Mesendoderm (in vitro differentiated cells): ENCODE measurements around the gene LYRM1.

ENCODE experiments used
- DNase-seq: peaks from one replicate; pipeline ENCODE4 v3.0.0; 2013
- H2AK5ac ChIP-seq: 2 replicates; pipeline ENCODE4 v1.6.1; 2013; ENCODE audit warnings: low read length, inconsistent platforms
- H2BK120ac ChIP-seq: 2 replicates; pipeline ENCODE4 v1.6.1; 2013; ENCODE audit warnings: low read depth, mild to moderate bottlenecking, low read length, moderate library complexity, mixed read lengths
- H2BK15ac ChIP-seq: replicated peaks from 2 replicates; pipeline ENCODE4 v1.6.1; 2013; ENCODE audit warnings: low read depth, mild to moderate bottlenecking, moderate library complexity
- H2BK5ac ChIP-seq: 2 replicates; pipeline ENCODE4 v1.6.1; 2013; ENCODE audit warnings: low read length, inconsistent platforms
- H3K18ac ChIP-seq: 2 replicates; pipeline ENCODE4 v1.6.1; 2013; ENCODE audit warnings: mild to moderate bottlenecking, low read length, mixed read lengths
- H3K23ac ChIP-seq: one replicate; pipeline ENCODE4 v1.6.1; 2013; ENCODE audit warnings: low read length
- H3K27ac ChIP-seq: 2 replicates; pipeline ENCODE4 v1.5.1; 2013; ENCODE audit warnings: low read depth, mild to moderate bottlenecking, inconsistent platforms, low read length, moderate library complexity
- H3K27me3 ChIP-seq: 2 replicates; pipeline ENCODE4 v1.6.1; 2013; ENCODE audit warnings: low read length, control low read depth, mild to moderate bottlenecking, inconsistent platforms; ENCODE audit not compliant: insufficient read depth, poor library complexity
- H3K36me3 ChIP-seq: 2 replicates; pipeline ENCODE4 v1.6.1; 2013; ENCODE audit warnings: low read length, inconsistent platforms; ENCODE audit not compliant: control insufficient read depth, insufficient read depth
- H3K4ac ChIP-seq: one replicate; pipeline ENCODE4 v1.6.1; 2013; ENCODE audit warnings: low read depth, mild to moderate bottlenecking, low read length, moderate library complexity
- H3K4me1 ChIP-seq: 2 replicates; pipeline ENCODE4 v1.6.1; 2013; ENCODE audit warnings: low read depth, low read length, inconsistent platforms; ENCODE audit not compliant: control insufficient read depth
- H3K4me2 ChIP-seq: 2 replicates; pipeline ENCODE4 v1.6.1; 2013; ENCODE audit warnings: low read length
- H3K4me3 ChIP-seq: 2 replicates; pipeline ENCODE4 v1.5.1; 2013; ENCODE audit warnings: mild to moderate bottlenecking, low read length
- H3K56ac ChIP-seq: one replicate; pipeline ENCODE4 v1.6.1; 2013; ENCODE audit warnings: low read length
- H3K79me1 ChIP-seq: 2 replicates; pipeline ENCODE4 v1.6.1; 2013; ENCODE audit warnings: low read length, inconsistent platforms
- H3K79me2 ChIP-seq: 2 replicates; pipeline ENCODE4 v1.6.1; 2013; ENCODE audit warnings: mild to moderate bottlenecking, low read length; ENCODE audit not compliant: control insufficient read depth, insufficient read depth
- H3K9ac ChIP-seq: 2 replicates; pipeline ENCODE4 v1.6.1; 2013; ENCODE audit warnings: low read length, inconsistent platforms
- H4K5ac ChIP-seq: one replicate; pipeline ENCODE4 v1.6.1; 2013; ENCODE audit warnings: low read length
- H4K8ac ChIP-seq: one replicate; pipeline ENCODE4 v1.6.1; 2013; ENCODE audit warnings: low read depth, mild to moderate bottlenecking, control low read depth, low read length, moderate library complexity
- WGBS: extraction: QIAGEN DNeasy Blood & Tissue Kit; methylation state at CpG from one replicate; pipeline ENCODE4 v1.1.7; 2013; ENCODE audit warnings: low lambda C conversion rate, missing lambda C conversion rate; ENCODE audit not compliant: insufficient coverage; ENCODE audit errors: extremely low coverage; 5-methylcytosine and 5-hydroxymethylcytosine counted together

Gene LYRM1

GRCh38 chr16:20911361-20911760, 10.8 kb downstream of the LYRM1 start:
- H4K5ac ChIP-seq, result no peak overlapping the region
- no peak overlapping the region for H3K18ac ChIP-seq
- no peak overlapping the region for H3K23ac ChIP-seq
- H2BK120ac ChIP-seq, result no peak overlapping the region
- H2BK15ac ChIP-seq, result no peak overlapping the region
- H3K79me2 ChIP-seq, result no peaks in the 10 kb centered on the region
- H2AK5ac ChIP-seq, result no peak overlapping the region
- H3K79me1 ChIP-seq, result no peaks in the 10 kb centered on the region
- no peak overlapping the region for H3K4me2 ChIP-seq
- no peaks in the 10 kb centered on the region for H3K4me1 ChIP-seq
- no peak overlapping the region for H3K56ac ChIP-seq
- no CpG with 5 or more reads among the region's 1 CpG for WGBS
- H4K8ac ChIP-seq, result no peak overlapping the region
- no peak overlapping the region for H3K4me3 ChIP-seq
- H2BK5ac ChIP-seq, result no peak overlapping the region
- H3K4ac ChIP-seq, result no peak overlapping the region
- H3K36me3 ChIP-seq, result no peaks in the 10 kb centered on the region
- no peak overlapping the region for H3K9ac ChIP-seq
- no peaks in the 10 kb centered on the region for H3K27me3 ChIP-seq
- no peak for DNase-seq
- no peak overlapping the region for H3K27ac ChIP-seq

DNA sequence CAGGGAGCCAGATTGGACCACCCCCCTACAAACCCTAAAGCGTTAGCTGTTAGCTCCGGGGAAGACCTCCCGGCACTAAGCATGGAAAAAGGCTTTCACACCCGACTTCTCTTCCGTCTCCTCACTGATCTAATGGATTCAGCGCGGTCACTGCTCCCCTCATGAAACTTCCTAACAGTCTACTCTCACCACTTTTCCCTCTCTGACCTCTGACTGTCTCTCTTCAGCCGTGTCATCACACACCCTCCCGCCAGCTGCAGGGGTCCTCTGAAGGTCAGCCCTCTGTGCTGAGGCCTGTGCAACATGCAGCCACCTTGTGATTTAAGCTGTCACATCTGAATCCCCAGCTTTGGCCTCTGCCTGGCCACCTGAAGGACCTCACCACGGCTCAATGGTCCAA, 15.7 kb downstream of the LYRM1 start:
- H3K36me3 ChIP-seq, result no peaks in the 10 kb centered on the region
- no peak overlapping the region for H2AK5ac ChIP-seq
- peak overlapping the region; percentile 25 for H3K56ac ChIP-seq
- H4K5ac ChIP-seq, result no peak overlapping the region
- H3K27ac ChIP-seq, result no peak overlapping the region
- H4K8ac ChIP-seq, result no peak overlapping the region
- H3K4ac ChIP-seq, result no peak overlapping the region
- H3K79me1 ChIP-seq, result no peaks in the 10 kb centered on the region
- H2BK5ac ChIP-seq, result no peak overlapping the region
- no peak overlapping the region for H3K23ac ChIP-seq
- H3K4me2 ChIP-seq, result no peak overlapping the region
- H3K4me3 ChIP-seq, result no peak overlapping the region
- no peak overlapping the region for H3K18ac ChIP-seq
- H3K27me3 ChIP-seq, result no peaks in the 10 kb centered on the region
- H2BK120ac ChIP-seq, result no peak overlapping the region
- no peak overlapping the region for H3K9ac ChIP-seq
- no peak for DNase-seq
- H2BK15ac ChIP-seq, result no peak overlapping the region
- no peaks in the 10 kb centered on the region for H3K79me2 ChIP-seq
- H3K4me1 ChIP-seq, result no peaks in the 10 kb centered on the region
- no CpG with 5 or more reads among the region's 10 CpGs for WGBS

DNA sequence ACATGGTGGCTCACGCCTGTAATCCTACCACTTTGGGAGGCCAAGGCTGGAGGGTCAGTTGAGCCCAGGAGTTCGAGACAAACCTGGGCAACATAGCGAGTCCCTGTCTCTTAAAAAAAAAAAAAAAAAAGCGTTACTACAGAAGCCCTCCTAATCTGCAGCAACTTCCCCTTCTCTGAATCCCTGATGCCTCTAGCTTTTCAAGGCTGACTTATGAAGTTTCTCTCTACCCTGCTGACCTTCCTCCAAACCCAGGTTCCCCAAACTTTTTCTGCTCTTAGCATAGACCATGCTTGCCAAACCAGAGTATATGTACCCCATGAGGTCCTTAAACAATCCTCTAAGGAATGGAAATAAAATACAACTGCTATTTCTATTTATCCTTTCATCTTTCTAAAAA, 16.4 kb downstream of the LYRM1 start:
- no peak overlapping the region for H2AK5ac ChIP-seq
- H3K4me2 ChIP-seq, result no peak overlapping the region
- H3K4me3 ChIP-seq, result no peak overlapping the region
- no peak overlapping the region for H3K18ac ChIP-seq
- no peak overlapping the region for H3K27ac ChIP-seq
- no peaks in the 10 kb centered on the region for H3K4me1 ChIP-seq
- no CpG with 5 or more reads among the region's 4 CpGs for WGBS
- no peaks in the 10 kb centered on the region for H3K27me3 ChIP-seq
- no peak overlapping the region for H4K8ac ChIP-seq
- H3K23ac ChIP-seq, result no peak overlapping the region
- H3K4ac ChIP-seq, result no peak overlapping the region
- no peaks in the 10 kb centered on the region for H3K79me2 ChIP-seq
- H2BK15ac ChIP-seq, result no peak overlapping the region
- no peak overlapping the region for H2BK120ac ChIP-seq
- DNase-seq, result no peak
- H3K36me3 ChIP-seq, result no peaks in the 10 kb centered on the region
- H2BK5ac ChIP-seq, result no peak overlapping the region
- no peak overlapping the region for H3K9ac ChIP-seq
- H3K56ac ChIP-seq, result no peak overlapping the region
- H3K79me1 ChIP-seq, result no peaks in the 10 kb centered on the region
- H4K5ac ChIP-seq, result no peak overlapping the region

DNA sequence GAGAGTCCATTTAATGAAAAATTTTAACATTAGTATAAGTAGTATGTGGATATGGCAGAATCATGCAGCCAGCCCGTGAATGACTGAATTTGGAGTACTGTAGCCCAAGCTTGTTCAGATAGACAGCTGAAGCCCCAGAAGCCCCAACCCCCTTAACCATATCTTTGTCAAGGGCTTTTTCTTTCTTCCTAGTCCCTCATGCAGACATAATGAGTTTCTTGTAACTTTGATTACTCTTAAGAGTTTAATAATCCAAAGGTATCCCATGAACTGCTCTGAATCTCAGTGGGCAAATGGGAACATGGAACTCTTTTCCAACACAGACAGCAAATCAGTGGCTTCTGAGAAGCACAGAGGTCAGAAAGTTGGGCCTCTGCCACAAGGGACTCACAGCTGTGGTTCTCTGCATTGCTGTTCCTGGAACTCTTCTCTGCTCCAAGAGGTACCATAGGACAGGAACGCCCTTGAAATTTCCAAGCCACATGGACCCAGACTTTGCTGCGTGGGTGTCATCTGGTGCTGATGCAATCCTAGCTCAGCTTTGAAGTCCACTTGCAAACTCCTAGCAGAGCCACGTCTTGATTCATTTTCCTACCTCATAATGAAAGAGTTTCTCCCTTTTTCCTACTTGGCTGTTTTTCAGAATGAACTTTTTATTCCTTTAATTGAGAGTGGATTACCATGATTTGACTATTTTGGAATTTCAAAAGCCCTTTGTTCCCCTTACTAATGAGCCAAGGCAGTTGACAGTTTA, 18.1 kb downstream of the LYRM1 start:
- no peak overlapping the region for H3K23ac ChIP-seq
- H3K4me3 ChIP-seq, result no peak overlapping the region
- no peak overlapping the region for H3K4me2 ChIP-seq
- H3K18ac ChIP-seq, result no peak overlapping the region
- H4K5ac ChIP-seq, result no peak overlapping the region
- H3K56ac ChIP-seq, result no peak overlapping the region
- no peak overlapping the region for H3K4ac ChIP-seq
- no peak overlapping the region for H2BK5ac ChIP-seq
- DNase-seq, result no peak
- no peaks in the 10 kb centered on the region for H3K79me2 ChIP-seq
- H2AK5ac ChIP-seq, result no peak overlapping the region
- WGBS, result no CpG with 5 or more reads among the region's 4 CpGs
- H3K79me1 ChIP-seq, result no peaks in the 10 kb centered on the region
- H3K36me3 ChIP-seq, result no peaks in the 10 kb centered on the region
- H2BK120ac ChIP-seq, result no peak overlapping the region
- H3K27me3 ChIP-seq, result no peaks in the 10 kb centered on the region
- H3K27ac ChIP-seq, result no peak overlapping the region
- H4K8ac ChIP-seq, result no peak overlapping the region
- no peak overlapping the region for H3K9ac ChIP-seq
- no peak overlapping the region for H2BK15ac ChIP-seq
- no peaks in the 10 kb centered on the region for H3K4me1 ChIP-seq

GRCh38 chr16:20920091-20920490, 19.5 kb downstream of the LYRM1 start:
- no peak overlapping the region for H4K5ac ChIP-seq
- no peaks in the 10 kb centered on the region for H3K79me2 ChIP-seq
- no peak overlapping the region for H3K4ac ChIP-seq
- H3K79me1 ChIP-seq, result no peaks in the 10 kb centered on the region
- H2BK120ac ChIP-seq, result no peak overlapping the region
- no peak for DNase-seq
- H3K23ac ChIP-seq, result no peak overlapping the region
- no peak overlapping the region for H3K27ac ChIP-seq
- no peak overlapping the region for H3K9ac ChIP-seq
- H3K4me1 ChIP-seq, result no peaks in the 10 kb centered on the region
- H3K4me3 ChIP-seq, result no peak overlapping the region
- no peaks in the 10 kb centered on the region for H3K27me3 ChIP-seq
- no peak overlapping the region for H3K56ac ChIP-seq
- H3K18ac ChIP-seq, result no peak overlapping the region
- WGBS, result no CpG with 5 or more reads among the region's 5 CpGs
- H2AK5ac ChIP-seq, result no peak overlapping the region
- H3K4me2 ChIP-seq, result no peak overlapping the region
- H3K36me3 ChIP-seq, result no peaks in the 10 kb centered on the region
- no peak overlapping the region for H2BK15ac ChIP-seq
- no peak overlapping the region for H2BK5ac ChIP-seq
- H4K8ac ChIP-seq, result no peak overlapping the region

GRCh38 chr16:20920799-20921198, 20.2 kb downstream of the LYRM1 start:
- whole genome bisulfite sequencing, result no CpG with 5 or more reads among the region's 2 CpGs
- Histone ChIP-seq H2BK120ac (no peak overlapping the region), H3K79me2 (no peaks in the 10 kb centered on the region), H3K79me1 (no peaks in the 10 kb centered on the region), H2BK15ac (no peak overlapping the region), H2BK5ac (no peak overlapping the region), H4K8ac (no peak overlapping the region), H3K18ac (no peak overlapping the region), H3K9ac (no peak overlapping the region), H3K27me3 (no peaks in the 10 kb centered on the region), H3K4me2 (no peak overlapping the region), H3K56ac (no peak overlapping the region), H3K23ac (no peak overlapping the region), H4K5ac (no peak overlapping the region), H2AK5ac (no peak overlapping the region), H3K27ac (no peak overlapping the region), H3K4me3 (no peak overlapping the region), H3K4me1 (no peaks in the 10 kb centered on the region), H3K36me3 (no peaks in the 10 kb centered on the region), H3K4ac (no peak overlapping the region)
- DNase-seq, result no peak
